K562 (cell line): ENCODE measurements around the gene LRRC74B. TPM values are rescaled to one million over a fixed set of nuclear protein-coding genes. Genes with fewer than 3 reads are reported as not detected.

Source experiments
- CAMTA2 ChIP-seq: fragments of 250-450 bp; sonication (Bioruptor Pico); conservative IDR thresholded peaks from 2 replicates; pipeline ENCODE4 v1.5.1; 2022
- CCAR2 ChIP-seq: fragments of 200-400 bp; formaldehyde crosslinking; IDR thresholded peaks from 2 replicates; pipeline ENCODE4 v1.6.1; 2017; ENCODE audit warnings: mild to moderate bottlenecking, low read depth, low read length
- CREBBP ChIP-seq: IDR thresholded peaks from one replicate; pipeline ENCODE4 v1.6.1; 2012; ENCODE audit warnings: low read depth, mild to moderate bottlenecking, control low read depth, inconsistent platforms, low read length
- GABPA ChIP-seq: fragments of 200-800 bp; sonication (Bioruptor generic); conservative IDR thresholded peaks from 2 replicates; pipeline ENCODE4 v1.6.1; 2016; ENCODE audit warnings: low read depth, missing genetic modification characterization, missing compliant biosample characterization
- GABPB2 ChIP-seq: fragments of 250-450 bp; sonication (Bioruptor Pico); conservative IDR thresholded peaks from 2 replicates; pipeline ENCODE4 v1.5.1; 2021; ENCODE audit warnings: mild to moderate bottlenecking
- GTF2F1 ChIP-seq: IDR thresholded peaks from 2 replicates; pipeline ENCODE4 v1.6.1; 2011; ENCODE audit warnings: low read depth, low read length, improper control_type of control experiment
- HDAC3 ChIP-seq: fragments of 450-650 bp; IDR thresholded peaks from 2 replicates; pipeline ENCODE4 v1.6.1; 2018; ENCODE audit warnings: borderline replicate concordance, mild to moderate bottlenecking, moderate library complexity; ENCODE audit not compliant: partially characterized antibody
- HDAC8 ChIP-seq: fragments of 450-650 bp; IDR thresholded peaks from 2 replicates; pipeline ENCODE4 v1.6.1; 2016; ENCODE audit warnings: mild to moderate bottlenecking, missing genetic modification characterization, moderate library complexity, missing compliant biosample characterization
- LCOR ChIP-seq: sonication (generic); formaldehyde crosslinking; IDR thresholded peaks from 2 replicates; pipeline ENCODE4 v1.8.0; 2022; ENCODE audit warnings: mild to moderate bottlenecking, missing genetic modification reagents
- MAFG ChIP-seq: fragments of 450-650 bp; conservative IDR thresholded peaks from 2 replicates; pipeline ENCODE4 v1.6.1; 2016; ENCODE audit warnings: missing genetic modification characterization, missing compliant biosample characterization
- SIN3A ChIP-seq, 2 experiments: fragments of 150-350 bp in 1 of 2; IDR thresholded peaks; 2 replicates each; pipeline ENCODE4 v1.6.1; 2011 to 2016; ENCODE audit warnings: borderline replicate concordance in 2 of 2, low read depth in 2 of 2, low read length in 2 of 2, mild to moderate bottlenecking in 2 of 2, moderate library complexity in 2 of 2; ENCODE audit not compliant: control insufficient read depth in 1 of 2
- SUPT5H ChIP-seq: fragments of 450-650 bp; IDR thresholded peaks from 2 replicates; pipeline ENCODE4 v1.6.1; 2016
- TAL1 ChIP-seq: fragments of 450-650 bp; IDR thresholded peaks from 2 replicates; pipeline ENCODE4 v1.6.1; 2016; ENCODE audit warnings: mild to moderate bottlenecking
- ZNF133 ChIP-seq: fragments of 250-450 bp; sonication (Bioruptor Pico); IDR thresholded peaks from 2 replicates; pipeline ENCODE4 v1.4.0; 2020; ENCODE audit warnings: mild to moderate bottlenecking
- ZNF212 ChIP-seq: fragments of 450-650 bp; formaldehyde crosslinking; IDR thresholded peaks from 2 replicates; pipeline ENCODE4 v1.4.0; 2020; ENCODE audit warnings: mild to moderate bottlenecking
- ZNF583 ChIP-seq: fragments of 250-450 bp; sonication (Bioruptor Pico); IDR thresholded peaks from 2 replicates; pipeline ENCODE4 v1.4.0; 2020
- ZNF644 ChIP-seq: fragments of 200-800 bp; sonication (Bioruptor generic); IDR thresholded peaks from 2 replicates; pipeline ENCODE4 v1.6.1; 2016; ENCODE audit warnings: low read depth, missing genetic modification characterization, missing compliant biosample characterization
- ZNF707 ChIP-seq: fragments of 250-450 bp; sonication (Bioruptor Pico); conservative IDR thresholded peaks from 2 replicates; pipeline ENCODE4 v1.8.0; 2022; ENCODE audit warnings: inconsistent platforms, mild to moderate bottlenecking, moderate library complexity
- polyA plus RNA-seq, 8 experiments: library from polyadenylated mRNA; depleted of rRNA in 4 of 8; stranded (reverse) in 5 of 8; unstranded in 3 of 8; fragments of >200 nt; fragmentation: Nextera tagmentation in 2 of 8; fragmentation: Illumina TruSeq in 1 of 8; extraction: Ambion mirVana in 2 of 8; extraction: Trizol in 1 of 8; gene quantifications; 2 replicates each; pipeline versions ENCODE4 v1.2.1 to v1.2.3, GENCODE V29; 2011 to 2014; ENCODE audit warnings: inconsistent platforms in 1 of 8, missing spikeins in 1 of 8
- total RNA-seq, 7 experiments: library from RNA; depleted of rRNA in 6 of 7; stranded (reverse); fragments of >200 nt in 6 of 7; fragmentation: Illumina TruSeq in 2 of 7; extraction: Trizol in 2 of 7; gene quantifications; 2 replicates each; pipeline versions ENCODE4 v1.2.1 to v1.2.3, GENCODE V29; 2011 to 2021; ENCODE audit warnings: low replicate concordance in 1 of 7
- TF ChIP-seq, protein P1 (sequence below): fragments of 450-650 bp; formaldehyde crosslinking; IDR thresholded peaks from 2 replicates; pipeline ENCODE4 v1.4.0; 2020; ENCODE audit warnings: mild to moderate bottlenecking
- TF ChIP-seq, protein P2 (sequence below): fragments of 250-450 bp; sonication (Bioruptor Pico); IDR thresholded peaks from 2 replicates; pipeline ENCODE4 v1.9.0; 2021; ENCODE audit warnings: mild to moderate bottlenecking
- TF ChIP-seq, protein P3 (sequence below): fragments of 450-650 bp; formaldehyde crosslinking; conservative IDR thresholded peaks from 2 replicates; pipeline ENCODE4 v1.4.0; 2022; ENCODE audit warnings: mild to moderate bottlenecking, missing genetic modification characterization
- TF ChIP-seq, protein P4 (sequence below): sonication (generic); formaldehyde crosslinking; IDR thresholded peaks from 2 replicates; pipeline ENCODE4 v1.8.0; 2023; ENCODE audit warnings: mild to moderate bottlenecking, missing genetic modification reagents
- TF ChIP-seq, protein P5 (sequence below): sonication (generic); formaldehyde crosslinking; IDR thresholded peaks from 2 replicates; pipeline ENCODE4 v1.8.1; 2023; ENCODE audit warnings: mild to moderate bottlenecking, missing genetic modification reagents

LRRC74B gene
- total and polyA plus RNA-seq, 9 of the 15 experiments (the other 6 are each of a cell fraction or from before 2014, with no cell fraction given): not detected

DNA sequence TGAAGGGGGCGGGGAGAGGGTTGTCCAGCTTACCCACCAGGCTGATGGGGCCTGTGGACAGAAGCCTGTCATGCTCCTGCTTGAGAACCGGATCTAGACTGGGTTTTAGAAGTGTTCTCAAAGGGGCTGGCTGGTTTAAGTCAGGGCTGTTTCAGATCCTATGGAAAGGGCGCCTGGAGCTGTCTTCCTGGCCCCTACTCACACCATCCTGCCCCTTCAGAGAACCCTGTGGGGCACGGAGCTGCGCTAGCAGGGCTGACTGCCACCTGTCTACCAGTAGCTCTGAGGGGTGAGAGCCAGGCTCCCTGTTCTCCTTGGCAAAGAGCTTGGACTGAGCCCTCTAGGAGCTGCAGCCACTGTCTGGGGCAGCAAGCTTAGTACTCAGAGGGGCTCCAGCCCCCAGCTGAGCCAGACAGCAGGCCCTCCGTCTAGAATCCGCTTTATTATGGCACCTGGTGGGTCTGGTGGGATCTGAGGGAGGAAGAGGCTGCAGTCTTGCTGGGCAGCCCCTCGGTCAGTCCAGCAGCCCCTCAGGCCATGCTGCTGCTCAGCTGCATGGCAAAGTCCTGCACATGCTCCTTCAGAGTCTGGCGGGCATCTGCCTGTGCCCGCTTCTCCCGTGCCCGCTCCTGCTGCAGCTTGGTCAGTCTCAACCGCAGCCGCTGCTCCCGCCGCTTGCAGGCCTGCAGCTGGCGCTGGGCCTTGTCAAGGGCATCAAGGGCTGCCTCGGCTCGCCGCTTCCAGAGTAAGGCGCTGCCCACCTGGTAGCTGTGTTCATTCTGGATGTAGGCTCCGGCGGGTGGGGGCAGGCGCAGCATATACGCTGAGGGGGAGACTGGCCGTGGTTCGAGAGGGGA lies 46.2 kb upstream of the LRRC74B start (continued):
- no peak; a peak in 1 of 4 replicates for TF ChIP-seq SIN3A (IDR thresholded peaks at IDR 0.05; ENCODE audit: borderline replicate concordance in 2 of 2, control insufficient read depth in 1 of 2, low read depth in 2 of 2, low read length in 2 of 2)
- TF ChIP-seq ZNF133 (CRISPR knock-in tag): peak; percentile 5; the same call in 1 of the 2 replicates
- no peak for TF ChIP-seq HDAC3
- 0 out of 2 replicates have a peak, but pooled peaks have one; percentile 25 for TF ChIP-seq ZNF707
- 0 out of 2 replicates have a peak, but pooled peaks have one; percentile 15 for TF ChIP-seq GTF2F1
- TF ChIP-seq, protein P1, sequence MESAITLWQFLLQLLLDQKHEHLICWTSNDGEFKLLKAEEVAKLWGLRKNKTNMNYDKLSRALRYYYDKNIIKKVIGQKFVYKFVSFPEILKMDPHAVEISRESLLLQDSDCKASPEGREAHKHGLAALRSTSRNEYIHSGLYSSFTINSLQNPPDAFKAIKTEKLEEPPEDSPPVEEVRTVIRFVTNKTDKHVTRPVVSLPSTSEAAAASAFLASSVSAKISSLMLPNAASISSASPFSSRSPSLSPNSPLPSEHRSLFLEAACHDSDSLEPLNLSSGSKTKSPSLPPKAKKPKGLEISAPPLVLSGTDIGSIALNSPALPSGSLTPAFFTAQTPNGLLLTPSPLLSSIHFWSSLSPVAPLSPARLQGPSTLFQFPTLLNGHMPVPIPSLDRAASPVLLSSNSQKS (CRISPR knock-in tag): 0 out of 2 replicates have a peak, but pooled peaks have one; percentile 6
- TF ChIP-seq, protein P2, sequence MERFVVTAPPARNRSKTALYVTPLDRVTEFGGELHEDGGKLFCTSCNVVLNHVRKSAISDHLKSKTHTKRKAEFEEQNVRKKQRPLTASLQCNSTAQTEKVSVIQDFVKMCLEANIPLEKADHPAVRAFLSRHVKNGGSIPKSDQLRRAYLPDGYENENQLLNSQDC: no peak
- no peak for TF ChIP-seq CCAR2
- no peak for TF ChIP-seq HDAC8 (tag)
- TF ChIP-seq CREBBP: no peak
- TF ChIP-seq ZNF212 (CRISPR knock-in tag): no peak
- TF ChIP-seq ZNF644 (tag): no peak
- TF ChIP-seq SUPT5H: no peak
- TF ChIP-seq TAL1: no peak
- TF ChIP-seq, protein P3, sequence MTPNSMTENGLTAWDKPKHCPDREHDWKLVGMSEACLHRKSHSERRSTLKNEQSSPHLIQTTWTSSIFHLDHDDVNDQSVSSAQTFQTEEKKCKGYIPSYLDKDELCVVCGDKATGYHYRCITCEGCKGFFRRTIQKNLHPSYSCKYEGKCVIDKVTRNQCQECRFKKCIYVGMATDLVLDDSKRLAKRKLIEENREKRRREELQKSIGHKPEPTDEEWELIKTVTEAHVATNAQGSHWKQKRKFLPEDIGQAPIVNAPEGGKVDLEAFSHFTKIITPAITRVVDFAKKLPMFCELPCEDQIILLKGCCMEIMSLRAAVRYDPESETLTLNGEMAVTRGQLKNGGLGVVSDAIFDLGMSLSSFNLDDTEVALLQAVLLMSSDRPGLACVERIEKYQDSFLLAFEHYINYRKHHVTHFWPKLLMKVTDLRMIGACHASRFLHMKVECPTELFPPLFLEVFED: 0 out of 2 replicates have a peak, but pooled peaks have one; percentile 0
- no peak for TF ChIP-seq GABPA
- TF ChIP-seq MAFG (tag): no peak
- TF ChIP-seq LCOR: no peak
- no peak for TF ChIP-seq CAMTA2 (CRISPR knock-in tag)
- 0 out of 2 replicates have a peak, but pooled peaks have one; percentile 20 for TF ChIP-seq ZNF583 (CRISPR knock-in tag)
- TF ChIP-seq, protein P4, sequence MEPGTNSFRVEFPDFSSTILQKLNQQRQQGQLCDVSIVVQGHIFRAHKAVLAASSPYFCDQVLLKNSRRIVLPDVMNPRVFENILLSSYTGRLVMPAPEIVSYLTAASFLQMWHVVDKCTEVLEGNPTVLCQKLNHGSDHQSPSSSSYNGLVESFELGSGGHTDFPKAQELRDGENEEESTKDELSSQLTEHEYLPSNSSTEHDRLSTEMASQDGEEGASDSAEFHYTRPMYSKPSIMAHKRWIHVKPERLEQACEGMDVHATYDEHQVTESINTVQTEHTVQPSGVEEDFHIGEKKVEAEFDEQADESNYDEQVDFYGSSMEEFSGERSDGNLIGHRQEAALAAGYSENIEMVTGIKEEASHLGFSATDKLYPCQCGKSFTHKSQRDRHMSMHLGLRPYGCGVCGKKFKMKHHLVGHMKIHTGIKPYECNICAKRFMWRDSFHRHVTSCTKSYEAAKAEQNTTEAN: no peak
- TF ChIP-seq, protein P5, sequence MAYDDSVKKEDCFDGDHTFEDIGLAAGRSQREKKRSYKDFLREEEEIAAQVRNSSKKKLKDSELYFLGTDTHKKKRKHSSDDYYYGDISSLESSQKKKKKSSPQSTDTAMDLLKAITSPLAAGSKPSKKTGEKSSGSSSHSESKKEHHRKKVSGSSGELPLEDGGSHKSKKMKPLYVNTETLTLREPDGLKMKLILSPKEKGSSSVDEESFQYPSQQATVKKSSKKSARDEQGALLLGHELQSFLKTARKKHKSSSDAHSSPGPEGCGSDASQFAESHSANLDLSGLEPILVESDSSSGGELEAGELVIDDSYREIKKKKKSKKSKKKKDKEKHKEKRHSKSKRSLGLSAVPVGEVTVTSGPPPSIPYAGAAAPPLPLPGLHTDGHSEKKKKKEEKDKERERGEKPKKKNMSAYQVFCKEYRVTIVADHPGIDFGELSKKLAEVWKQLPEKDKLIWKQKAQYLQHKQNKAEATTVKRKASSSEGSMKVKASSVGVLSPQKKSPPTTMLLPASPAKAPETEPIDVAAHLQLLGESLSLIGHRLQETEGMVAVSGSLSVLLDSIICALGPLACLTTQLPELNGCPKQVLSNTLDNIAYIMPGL (CRISPR knock-in tag): no peak
- no peak for TF ChIP-seq GABPB2 (CRISPR knock-in tag)
